Brain microvascular endothelial cell (primary cell): ENCODE data around the gene ETFA.

Source experiments
- DNase-seq: peaks from one replicate; pipeline ENCODE4 v3.0.0-alpha.2; 2020
- H3K27ac ChIP-seq: fragments of 250-450 bp; sonication (Bioruptor Pico); 2 replicates; pipeline ENCODE4 v1.5.1; 2020; ENCODE audit warnings: mild to moderate bottlenecking, moderate library complexity
- H3K27me3 ChIP-seq: fragments of 250-450 bp; sonication (Bioruptor Pico); replicated peaks from 2 replicates; pipeline ENCODE4 v1.5.1; 2020; ENCODE audit warnings: mild to moderate bottlenecking
- H3K36me3 ChIP-seq: fragments of 250-450 bp; sonication (Bioruptor Pico); replicated peaks from 2 replicates; pipeline ENCODE4 v1.5.1; 2020; ENCODE audit warnings: mild to moderate bottlenecking
- H3K4me3 ChIP-seq: 2 replicates; pipeline ENCODE4 v1.5.1; 2011; ENCODE audit warnings: low read depth, mild to moderate bottlenecking, control low read depth, low read length, moderate library complexity
- CTCF ChIP-seq: IDR thresholded peaks from 2 replicates; pipeline ENCODE4 v1.5.1; 2011; ENCODE audit warnings: low read depth, mild to moderate bottlenecking, moderate library complexity, low read length, control low read depth, inconsistent platforms; ENCODE audit errors: missing control alignments
- in situ Hi-C: cut with HindIII; loops from 2 replicates; pipeline ENCODE4 v1.10.0; 2017; ENCODE audit warnings: low sequenced_read_pairs, low pct_ligation_motif_present

Gene ETFA

DNA sequence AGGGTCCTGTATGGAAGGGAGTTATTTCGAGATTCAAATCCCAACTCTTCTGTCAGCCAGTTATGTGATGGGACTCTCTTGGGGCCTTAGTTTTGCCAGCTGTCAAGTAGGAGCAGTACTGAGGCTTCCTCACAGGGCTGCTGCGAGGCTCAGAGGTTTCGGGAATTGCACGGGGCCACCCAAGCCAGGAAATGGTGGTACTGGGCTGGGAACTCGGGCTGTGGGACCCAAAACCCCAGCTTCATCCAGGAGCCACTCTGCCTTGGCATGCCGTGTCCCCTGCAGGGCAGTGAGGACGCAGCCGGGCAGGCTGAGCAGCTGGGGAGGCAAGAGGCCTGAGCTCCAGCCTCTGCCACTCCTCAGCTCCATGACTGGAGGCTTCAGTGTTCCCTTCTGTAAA, 118.6 kb downstream of the ETFA start:
- no peaks in the 10 kb centered on the region for H3K36me3 ChIP-seq
- H3K27ac ChIP-seq, result no peak overlapping the region
- DNase-seq, result no peak
- no peak for TF ChIP-seq CTCF
- H3K27me3 ChIP-seq, result no peaks in the 10 kb centered on the region
- in situ Hi-C loops, result no loop called here
- H3K4me3 ChIP-seq, result no peak overlapping the region

GRCh38 chr15:76191539-76192244, 119.6 kb downstream of the ETFA start:
- in situ Hi-C loops, result no loop called here
- no peak overlapping the region for H3K4me3 ChIP-seq

GRCh38 chr15:76190751-76191538, 120.3 kb downstream of the ETFA start:
- no peaks in the 10 kb centered on the region for H3K36me3 ChIP-seq
- no peaks in the 10 kb centered on the region for H3K27me3 ChIP-seq
- DNase-seq, result peak; percentile 55
- in situ Hi-C loops, result no loop called here
- peak; percentile 95 for TF ChIP-seq CTCF
- H3K4me3 ChIP-seq, result no peak overlapping the region
- H3K27ac ChIP-seq, result no peak overlapping the region

More at GRCh38 chr15:76191539-76192244, 119.6 kb downstream of the ETFA start:
- no peak for TF ChIP-seq CTCF
- Histone ChIP-seq H3K36me3 (no peaks in the 10 kb centered on the region), H3K27ac (no peak overlapping the region), H3K27me3 (no peaks in the 10 kb centered on the region)
- DNase-seq, result no peak

DNA sequence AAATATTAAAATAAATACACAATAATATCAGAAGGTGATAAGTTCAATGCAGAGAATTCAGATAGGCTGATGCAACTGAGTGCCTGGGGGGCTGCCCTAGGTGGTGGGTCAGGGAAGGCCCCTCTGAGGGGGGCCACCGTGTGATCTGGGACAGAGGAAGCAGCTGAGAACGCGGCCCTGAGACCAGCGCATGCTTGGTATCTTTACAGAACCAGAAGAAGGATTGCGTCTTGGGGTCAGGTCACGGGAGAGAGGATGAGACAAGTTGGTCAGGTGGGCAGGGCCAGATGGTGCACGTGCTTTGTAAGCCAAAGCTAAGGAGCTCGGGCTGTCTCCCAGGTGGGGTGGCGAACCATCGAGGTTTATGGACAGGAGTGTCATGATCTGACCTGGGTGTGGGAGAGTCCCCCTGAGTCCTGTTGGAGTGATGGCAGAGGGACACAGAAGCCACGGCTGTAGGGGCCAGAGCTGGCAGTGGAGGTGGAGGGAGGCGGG, 121.2 kb downstream of the ETFA start:
- no peak for TF ChIP-seq CTCF
- Histone ChIP-seq H3K27me3 (no peaks in the 10 kb centered on the region), H3K4me3 (no peak overlapping the region), H3K36me3 (no peaks in the 10 kb centered on the region), H3K27ac (no peak overlapping the region)
- no peak for DNase-seq
- in situ Hi-C loops, result no loop called here

GRCh38 chr15:76189106-76189505, 122.2 kb downstream of the ETFA start:
- H3K27ac ChIP-seq, result no peak overlapping the region
- no peak for TF ChIP-seq CTCF
- in situ Hi-C loops, result no loop called here
- no peaks in the 10 kb centered on the region for H3K36me3 ChIP-seq
- no peaks in the 10 kb centered on the region for H3K27me3 ChIP-seq
- no peak for DNase-seq
- H3K4me3 ChIP-seq, result no peak overlapping the region
